ENCODE measurements around the gene CDCA3.
"Not testable (repeated sequence)": the region's sequence is repeated elsewhere in the genome, so short reads cannot be mapped to it uniquely, and the experiment has no call there.

Gene CDCA3

GRCh38 chr12:6851153-6851920, at the start of gene CDCA3:
Gene CDCA3 (minus strand): TSS chr12:6851286. CDS start chr12:6850952, 334 bp downstream.
- TF ChIP-seq CTCF (IDR thresholded peaks at IDR 0.05; ENCODE audit: extremely low read depth, insufficient read depth, missing control alignments), result no peak
- in situ Hi-C loops (cut with MboI; ENCODE audit: low pct_unique_long_range_greater_than_20kb, low sequenced_read_pairs, unreplicated experiment), result no loop called here
- peak; percentile 99 for DNase-seq (ENCODE audit: low spot score)

GRCh38 chr12:6899837-6900519, 48.9 kb upstream of the CDCA3 start:
- no peak for TF ChIP-seq CTCF (IDR thresholded peaks at IDR 0.05; ENCODE audit: extremely low read depth, insufficient read depth, missing control alignments)
- in situ Hi-C loops (cut with MboI; ENCODE audit: low pct_unique_long_range_greater_than_20kb, low sequenced_read_pairs, unreplicated experiment), result no loop called here
- DNase-seq (ENCODE audit: low spot score), result no peak

- TF ChIP-seq CTCF (IDR thresholded peaks at IDR 0.05; ENCODE audit: extremely low read depth, insufficient read depth, missing control alignments), result no peak
- no peak for DNase-seq (ENCODE audit: low spot score)
- in situ Hi-C loops (cut with MboI; ENCODE audit: low pct_unique_long_range_greater_than_20kb, low sequenced_read_pairs, unreplicated experiment), result no loop called here
These were observed 48.3 kb upstream of the CDCA3 start for GRCh38 chr12:6899427-6899826.

- in situ Hi-C loops (cut with MboI; ENCODE audit: low pct_unique_long_range_greater_than_20kb, low sequenced_read_pairs, unreplicated experiment), result no loop called here
- no peak for DNase-seq (ENCODE audit: low spot score)
- no peak for TF ChIP-seq CTCF (IDR thresholded peaks at IDR 0.05; ENCODE audit: extremely low read depth, insufficient read depth, missing control alignments)
These were observed 45.9 kb upstream of the CDCA3 start for GRCh38 chr12:6896846-6897435.

GRCh38 chr12:6894321-6894720, 43.2 kb upstream of the CDCA3 start:
- DNase-seq (ENCODE audit: low spot score), result no peak
- no peak for TF ChIP-seq CTCF (IDR thresholded peaks at IDR 0.05; ENCODE audit: extremely low read depth, insufficient read depth, missing control alignments)
- in situ Hi-C loops (cut with MboI; ENCODE audit: low pct_unique_long_range_greater_than_20kb, low sequenced_read_pairs, unreplicated experiment), result no loop called here

- DNase-seq (ENCODE audit: low spot score); in situ Hi-C loops (cut with MboI; ENCODE audit: low pct_unique_long_range_greater_than_20kb, low sequenced_read_pairs, unreplicated experiment): not testable (repeated sequence)
These were observed 41.6 kb upstream of the CDCA3 start for GRCh38 chr12:6892683-6893082.

- no peak for DNase-seq (ENCODE audit: low spot score)
- in situ Hi-C loops (cut with MboI; ENCODE audit: low pct_unique_long_range_greater_than_20kb, low sequenced_read_pairs, unreplicated experiment), result no loop called here
- TF ChIP-seq CTCF (IDR thresholded peaks at IDR 0.05; ENCODE audit: extremely low read depth, insufficient read depth, missing control alignments), result no peak
These were observed 40.5 kb upstream of the CDCA3 start for GRCh38 chr12:6891646-6892001.

Data from GM13977 (cell line).